GM10248 (cell line): ENCODE results near the gene ZIM2.

Source experiments
- CTCF ChIA-PET: fragments of 300-600 bp; sonication (Branson Sonifier 250); formaldehyde crosslinking; extraction: SDS; loops from one replicate; lab custom pipeline; 2021; ENCODE audit warnings: antibody characterized with exemption; lab: Yijun Ruan, JAX
- POLR2A ChIA-PET: fragments of 350-650 bp; sonication (Branson Sonifier 250); formaldehyde crosslinking; extraction: SDS; loops from one replicate; lab custom pipeline; 2020; ENCODE audit warnings: antibody characterized with exemption; lab: Yijun Ruan, JAX
- DNase-seq: peaks from one replicate; pipeline ENCODE4 v3.0.0; 2012; ENCODE audit errors: extremely low spot score
- TF ChIP-seq, protein P1 (sequence below): IDR thresholded peaks from 2 replicates; pipeline ENCODE4 v1.5.1; 2012; ENCODE audit warnings: mild to moderate bottlenecking, low read depth; ENCODE audit errors: extremely low read depth, missing control alignments, control extremely low read depth

The ZIM2 gene

GRCh38 chr19:56840451-56841192 lies at the start of gene ZIM2, which contains the start of gene PEG3:
Gene ZIM2 (minus strand): TSS chr19:56840726. CDS start chr19:56824277, 16,449 bp downstream.
Gene PEG3 (minus strand): TSS chr19:56840726. CDS start chr19:56824655, 16,071 bp downstream.
- CTCF ChIA-PET, result no interaction called here
- DNase-seq, result no peak
- POLR2A ChIA-PET, result no interaction called here
- TF ChIP-seq, protein P1, sequence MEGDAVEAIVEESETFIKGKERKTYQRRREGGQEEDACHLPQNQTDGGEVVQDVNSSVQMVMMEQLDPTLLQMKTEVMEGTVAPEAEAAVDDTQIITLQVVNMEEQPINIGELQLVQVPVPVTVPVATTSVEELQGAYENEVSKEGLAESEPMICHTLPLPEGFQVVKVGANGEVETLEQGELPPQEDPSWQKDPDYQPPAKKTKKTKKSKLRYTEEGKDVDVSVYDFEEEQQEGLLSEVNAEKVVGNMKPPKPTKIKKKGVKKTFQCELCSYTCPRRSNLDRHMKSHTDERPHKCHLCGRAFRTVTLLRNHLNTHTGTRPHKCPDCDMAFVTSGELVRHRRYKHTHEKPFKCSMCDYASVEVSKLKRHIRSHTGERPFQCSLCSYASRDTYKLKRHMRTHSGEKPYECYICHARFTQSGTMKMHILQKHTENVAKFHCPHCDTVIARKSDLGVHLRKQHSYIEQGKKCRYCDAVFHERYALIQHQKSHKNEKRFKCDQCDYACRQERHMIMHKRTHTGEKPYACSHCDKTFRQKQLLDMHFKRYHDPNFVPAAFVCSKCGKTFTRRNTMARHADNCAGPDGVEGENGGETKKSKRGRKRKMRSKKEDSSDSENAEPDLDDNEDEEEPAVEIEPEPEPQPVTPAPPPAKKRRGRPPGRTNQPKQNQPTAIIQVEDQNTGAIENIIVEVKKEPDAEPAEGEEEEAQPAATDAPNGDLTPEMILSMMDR, result no peak

DNA sequence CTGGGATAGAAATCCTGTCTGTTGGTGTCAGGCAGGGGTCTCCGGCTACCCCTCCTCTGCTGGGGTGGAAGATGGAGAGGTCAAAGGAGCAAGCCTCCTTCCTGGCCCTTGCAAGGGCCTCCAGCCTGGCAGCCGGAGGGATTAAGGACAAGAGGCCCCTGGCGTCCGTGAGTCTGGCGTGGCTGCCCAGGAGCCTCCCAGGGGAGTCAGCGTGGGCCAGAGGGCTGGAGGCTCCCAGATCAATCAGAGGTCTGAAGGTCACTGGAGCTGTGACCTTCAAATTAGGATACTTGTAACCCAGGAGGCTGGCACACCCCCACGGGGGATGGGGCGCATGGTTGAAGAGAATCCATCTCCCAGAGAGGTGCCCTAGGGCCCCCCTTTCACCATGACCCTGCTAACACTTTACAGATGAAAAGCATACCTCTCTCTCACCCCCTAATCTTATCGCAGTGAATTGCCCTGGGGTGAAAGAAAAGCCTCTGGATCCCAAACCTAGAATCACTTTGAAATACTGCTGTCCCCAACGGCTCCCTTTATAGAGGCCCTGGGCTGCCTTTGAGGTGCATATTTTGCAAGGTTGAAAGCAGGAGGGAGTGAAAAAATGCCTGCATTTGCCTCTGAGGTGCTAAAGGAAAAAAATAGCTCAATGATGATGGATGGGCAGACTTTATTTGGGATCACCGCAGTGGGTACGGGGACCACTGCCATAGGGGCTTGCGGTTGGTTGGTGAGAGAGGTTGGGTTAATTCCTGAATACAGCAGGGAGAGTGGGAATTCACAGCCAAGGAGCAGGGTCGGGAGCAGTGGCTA lies 44.9 kb upstream of the ZIM2 start:
- TF ChIP-seq, protein P1, result no peak
- ChIA-PET POLR2A (no interaction called here), CTCF (no interaction called here)
- DNase-seq, result no peak

DNA sequence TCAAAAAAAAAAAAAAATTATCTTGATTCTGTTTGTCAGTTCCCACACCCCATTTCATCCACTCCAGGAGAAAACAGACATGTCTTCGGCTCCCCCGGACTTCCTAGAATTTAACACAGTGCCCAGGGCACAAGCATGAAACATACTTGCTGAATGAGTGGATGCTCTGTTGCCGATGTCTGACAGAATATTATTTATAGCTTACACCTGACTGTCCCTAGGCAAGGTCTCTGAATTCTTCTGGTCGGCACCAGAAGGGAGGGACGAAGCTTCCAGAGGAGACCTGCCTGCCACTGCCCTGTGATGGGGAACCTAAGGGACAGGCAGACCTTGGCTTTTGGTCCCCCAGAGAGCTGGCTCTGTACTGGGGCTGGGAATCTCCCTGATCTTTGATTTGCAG lies 43.9 kb upstream of the ZIM2 start:
- no peak for DNase-seq
- CTCF ChIA-PET, result no interaction called here
- TF ChIP-seq, protein P1, result no peak
- POLR2A ChIA-PET, result no interaction called here

DNA sequence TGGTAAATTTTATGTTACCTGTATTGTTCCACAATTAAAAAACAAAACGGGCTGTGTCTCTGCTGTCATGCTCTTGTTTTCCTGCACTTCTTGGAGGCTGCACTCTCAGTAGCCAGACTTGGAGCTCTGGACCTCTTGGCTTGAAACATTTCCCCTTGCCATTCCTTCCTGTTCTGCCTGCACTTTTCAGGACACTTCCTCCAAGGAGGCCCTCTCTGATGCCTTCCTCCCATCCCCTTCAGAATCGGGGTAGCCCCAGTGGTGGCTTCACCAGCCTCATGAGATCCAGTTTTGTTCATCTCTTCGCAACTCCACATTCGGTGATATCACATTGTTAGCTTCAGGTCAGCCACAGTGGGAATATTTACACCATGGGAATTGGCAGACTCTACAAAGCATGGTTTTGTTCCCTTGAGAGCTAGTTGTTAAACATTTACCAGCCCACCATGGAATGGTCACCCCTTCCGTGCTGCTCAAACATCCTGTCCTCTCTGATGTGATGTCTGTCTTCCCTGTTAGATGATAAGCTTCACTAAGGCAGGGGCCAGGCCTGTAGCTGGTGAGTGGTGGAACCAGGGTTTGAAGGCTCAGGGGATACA lies 40.2 kb upstream of the ZIM2 start:
- CTCF ChIA-PET, result interaction anchor here (1.4 kb wide), 1 partner anchor 9 kb away, joined by 4 read pairs; no protein-coding TSS in a partner anchor
- DNase-seq, result no peak
- TF ChIP-seq, protein P1, result no peak
- POLR2A ChIA-PET, result no interaction called here

DNA sequence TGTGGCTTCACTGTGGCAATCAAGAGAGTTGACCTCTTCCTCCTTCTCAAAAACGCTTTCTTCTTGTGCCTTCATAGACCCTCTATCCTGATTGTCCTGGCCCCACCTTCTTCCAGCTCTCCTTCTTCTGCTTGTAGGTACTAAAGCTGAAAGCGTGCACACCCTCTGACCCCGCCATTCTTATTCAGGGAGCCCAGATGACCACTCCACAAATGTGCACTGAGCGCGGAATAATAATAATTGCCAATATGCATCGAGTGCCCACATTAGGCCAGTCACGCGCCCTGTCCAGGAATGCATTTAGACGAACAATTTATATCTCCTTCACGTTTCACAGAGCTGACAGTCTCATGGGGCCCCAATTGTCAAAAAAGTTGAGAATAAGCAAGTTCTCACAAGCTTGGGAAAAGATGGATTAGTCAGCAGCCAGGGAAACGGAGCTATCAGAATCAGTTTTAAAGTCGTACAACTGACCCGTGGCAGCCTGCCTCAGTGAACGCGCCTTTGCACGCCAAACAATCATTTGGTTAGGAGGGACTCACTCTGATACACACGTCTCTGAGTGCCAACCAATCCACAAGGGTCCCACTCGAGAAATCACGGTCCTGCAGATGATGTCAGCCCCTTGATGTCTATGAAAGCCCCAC lies 36.7 kb upstream of the ZIM2 start:
- ChIA-PET POLR2A (no interaction called here), CTCF (interaction anchor here (1.3 kb wide), 1 partner anchor 13 kb away, joined by 4 read pairs; no protein-coding TSS in a partner anchor)
- no peak for DNase-seq
- TF ChIP-seq, protein P1, result no peak

DNA sequence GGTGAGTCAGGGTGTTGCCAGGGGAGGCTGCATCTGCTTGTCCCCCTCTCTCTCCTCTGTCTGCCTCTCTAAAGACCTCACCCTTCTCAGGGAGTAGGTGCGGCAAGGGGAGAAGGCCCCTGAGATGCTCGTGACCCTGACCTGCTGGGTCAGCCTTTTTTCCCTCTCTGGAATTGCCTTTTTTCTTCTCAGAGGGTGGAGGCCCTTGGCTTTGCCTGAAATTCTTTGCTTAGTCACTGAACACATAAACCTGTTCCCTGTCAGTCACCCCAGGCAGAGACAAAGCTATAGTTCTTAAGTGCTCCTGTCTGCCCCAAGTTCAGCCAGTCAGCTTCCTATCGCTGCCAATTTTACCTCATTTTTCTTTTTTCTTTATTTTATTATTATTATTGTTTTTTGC lies 35.2 kb upstream of the ZIM2 start:
- TF ChIP-seq, protein P1, result no peak
- CTCF ChIA-PET, result interaction anchor here (1.0 to 1.3 kb wide), 2 partner anchors 10 to 12 kb away, joined by 3 to 4 read pairs; no protein-coding TSS in a partner anchor
- DNase-seq, result no peak
- POLR2A ChIA-PET, result no interaction called here
